ENCODE results near the gene STK25.

DNA sequence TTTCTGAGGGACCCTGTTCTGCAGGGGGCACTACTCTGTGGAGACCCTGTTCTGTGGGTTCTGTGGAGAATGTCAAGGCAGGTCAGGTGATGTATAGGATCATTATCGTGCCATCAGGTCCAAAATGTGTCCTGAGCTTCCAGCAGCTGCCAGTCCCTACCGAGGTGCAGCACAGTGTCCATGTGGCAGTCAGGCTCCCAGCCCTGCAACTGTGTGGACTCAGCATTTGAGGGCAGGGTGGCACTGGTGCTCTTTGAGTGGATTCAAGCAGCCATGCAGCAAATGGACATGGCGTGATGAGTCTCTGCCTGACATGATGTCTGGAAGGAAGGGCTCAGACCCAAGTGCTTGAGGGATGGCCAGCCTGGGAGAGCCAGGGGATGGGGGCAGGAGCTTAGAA lies 35.0 kb downstream of the STK25 start:
- TF ChIP-seq EZH2 (IDR thresholded peaks at IDR 0.05; ENCODE audit: borderline replicate concordance, low read depth, low read length, severe bottlenecking): no peak
- TF ChIP-seq, protein P1, sequence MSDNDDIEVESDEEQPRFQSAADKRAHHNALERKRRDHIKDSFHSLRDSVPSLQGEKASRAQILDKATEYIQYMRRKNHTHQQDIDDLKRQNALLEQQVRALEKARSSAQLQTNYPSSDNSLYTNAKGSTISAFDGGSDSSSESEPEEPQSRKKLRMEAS (IDR thresholded peaks at IDR 0.05; ENCODE audit: insufficient read depth, insufficient read length): no peak
- TF ChIP-seq, protein P2, sequence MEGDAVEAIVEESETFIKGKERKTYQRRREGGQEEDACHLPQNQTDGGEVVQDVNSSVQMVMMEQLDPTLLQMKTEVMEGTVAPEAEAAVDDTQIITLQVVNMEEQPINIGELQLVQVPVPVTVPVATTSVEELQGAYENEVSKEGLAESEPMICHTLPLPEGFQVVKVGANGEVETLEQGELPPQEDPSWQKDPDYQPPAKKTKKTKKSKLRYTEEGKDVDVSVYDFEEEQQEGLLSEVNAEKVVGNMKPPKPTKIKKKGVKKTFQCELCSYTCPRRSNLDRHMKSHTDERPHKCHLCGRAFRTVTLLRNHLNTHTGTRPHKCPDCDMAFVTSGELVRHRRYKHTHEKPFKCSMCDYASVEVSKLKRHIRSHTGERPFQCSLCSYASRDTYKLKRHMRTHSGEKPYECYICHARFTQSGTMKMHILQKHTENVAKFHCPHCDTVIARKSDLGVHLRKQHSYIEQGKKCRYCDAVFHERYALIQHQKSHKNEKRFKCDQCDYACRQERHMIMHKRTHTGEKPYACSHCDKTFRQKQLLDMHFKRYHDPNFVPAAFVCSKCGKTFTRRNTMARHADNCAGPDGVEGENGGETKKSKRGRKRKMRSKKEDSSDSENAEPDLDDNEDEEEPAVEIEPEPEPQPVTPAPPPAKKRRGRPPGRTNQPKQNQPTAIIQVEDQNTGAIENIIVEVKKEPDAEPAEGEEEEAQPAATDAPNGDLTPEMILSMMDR (IDR thresholded peaks at IDR 0.05; ENCODE audit: extremely low read depth in 1 of 2, insufficient read depth in 1 of 2, low read depth in 1 of 2, low read length in 2 of 2): no peak
